ENCODE data around the gene TNFAIP8L2. TPM values are rescaled to one million over a fixed set of nuclear protein-coding genes. Genes with fewer than 3 reads are reported as not detected.

Gene TNFAIP8L2
- not detected in 2 replicates for polyA plus RNA-seq (2011; rRNA removed)
- polyA plus RNA-seq (2012; cell fraction: cytosol; rRNA removed), result not detected in 2 replicates
- polyA plus RNA-seq (2012; cell fraction: nucleus; rRNA removed), result not detected in 2 replicates
- not detected in 3 replicates for polyA plus RNA-seq (2017; fragmentation: RNase III; extraction: RNeasy Plus Mini Kit Qiagen cat#74134 plus additional on column Dnase treatment)
- polyA minus RNA-seq (2011; rRNA and poly(A)+ RNA removed), result not detected in 2 replicates

DNA sequence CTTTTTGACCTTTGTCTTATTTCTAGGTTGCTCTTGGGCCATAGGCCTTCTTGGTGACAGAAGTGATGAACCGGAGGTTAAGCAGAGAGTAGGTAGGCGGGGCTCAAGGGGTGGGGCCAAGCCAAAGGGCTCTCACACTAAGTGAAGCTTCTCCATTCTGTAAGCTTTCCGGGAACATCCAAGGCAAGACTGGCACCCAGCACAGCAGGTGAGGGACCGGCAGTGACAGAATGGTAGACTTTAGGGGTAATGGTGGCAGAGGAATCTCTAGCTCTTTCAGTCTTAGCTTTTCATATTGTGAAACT, at the start of gene TNFAIP8L2:
Gene TNFAIP8L2, plus strand, starts transcription at position 135 of the 305 bp plus-strand sequence. CDS start 2,049 bp downstream, outside the sequence.
- no peaks in the 10 kb centered on the region for H3K9me3 ChIP-seq
- FAIRE-seq, result no peak
- no peak for DNase-seq (ENCODE audit: low read depth in 1 of 2, low spot score in 1 of 2)
- H3K27ac ChIP-seq, result no peak within 1 kb of the TSS
- no peaks in the 10 kb centered on the region for H3K4me1 ChIP-seq
- no peak within 1 kb of the TSS for H3K4me2 ChIP-seq
- ATAC-seq, result peak; percentile 72 to 82
- no peak within 1 kb of the TSS for H3K4me3 ChIP-seq
- CTCF ChIA-PET, result interaction anchor here (0.6 to 7.0 kb wide), 23 partner anchors 9 to 132 kb away, joined by 3 to 132 read pairs (median 5); partner anchors contain the start of genes BNIPL, GABPB2, LYSMD1 and MLLT11
- POLR2A ChIA-PET, result no interaction called here
- TF ChIP-seq HOXB13 (CRISPR knock-in tag; IDR thresholded peaks at IDR 0.05; ENCODE audit: low read depth) (no peak), EHMT2 (IDR thresholded peaks at IDR 0.05; ENCODE audit: low read depth) (no peak)
- TF ChIP-seq, protein P1, sequence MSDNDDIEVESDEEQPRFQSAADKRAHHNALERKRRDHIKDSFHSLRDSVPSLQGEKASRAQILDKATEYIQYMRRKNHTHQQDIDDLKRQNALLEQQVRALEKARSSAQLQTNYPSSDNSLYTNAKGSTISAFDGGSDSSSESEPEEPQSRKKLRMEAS (IDR thresholded peaks at IDR 0.05), result no peak
- 66% methylated on average over 4 of the region's 4 CpGs for WGBS (ENCODE audit: missing lambda C conversion rate)

DNA sequence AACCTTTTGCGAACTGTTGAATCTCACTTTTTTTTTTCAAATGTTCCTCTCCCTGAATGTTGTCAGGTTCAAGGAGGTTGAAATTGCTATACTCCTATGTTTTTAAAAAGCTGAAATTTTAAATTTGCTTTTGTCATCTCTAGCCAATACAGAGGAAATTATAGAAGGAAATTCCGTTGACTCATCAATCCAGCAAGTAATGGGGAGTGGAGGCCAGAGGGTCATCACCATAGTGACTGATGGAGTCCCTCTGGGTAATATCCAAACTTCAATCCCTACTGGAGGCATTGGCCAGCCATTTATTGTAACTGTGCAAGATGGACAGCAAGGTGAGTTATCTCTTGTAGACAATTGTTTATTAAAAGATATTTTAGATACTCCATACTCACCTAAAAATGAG, 49.6 kb upstream of the TNFAIP8L2 start:
- Histone ChIP-seq H3K4me1 (peaks cover 8% of the 10 kb centered on the region; the same call in 1 of the 3 replicates), H3K27ac (no peak overlapping the region), H3K4me2 (0 out of 3 replicates have a peak overlapping the region, but pooled peaks have one; percentile 11), H3K4me3 (no peak overlapping the region), H3K9me3 (no peaks in the 10 kb centered on the region)
- TF ChIP-seq, protein P1 (IDR thresholded peaks at IDR 0.05), result no peak
- peak; percentile 50 for TF ChIP-seq MAFK (IDR thresholded peaks at IDR 0.05; ENCODE audit: partially characterized antibody)
- CTCF ChIA-PET, result interaction anchor here (1.0 to 1.6 kb wide), 3 partner anchors 10 to 28 kb away, joined by 3 to 5 read pairs (median 4); no protein-coding TSS in a partner anchor
- ATAC-seq (peak in 1 of 2 experiments; percentile 38; a peak in 1 of 6 replicates), DNase-seq (ENCODE audit: low read depth in 1 of 2, low spot score in 1 of 2) (no peak), FAIRE-seq (no peak)
- POLR2A ChIA-PET, result no interaction called here
- 67% methylated on average over 2 of the region's 2 CpGs for WGBS (ENCODE audit: missing lambda C conversion rate)

DNA sequence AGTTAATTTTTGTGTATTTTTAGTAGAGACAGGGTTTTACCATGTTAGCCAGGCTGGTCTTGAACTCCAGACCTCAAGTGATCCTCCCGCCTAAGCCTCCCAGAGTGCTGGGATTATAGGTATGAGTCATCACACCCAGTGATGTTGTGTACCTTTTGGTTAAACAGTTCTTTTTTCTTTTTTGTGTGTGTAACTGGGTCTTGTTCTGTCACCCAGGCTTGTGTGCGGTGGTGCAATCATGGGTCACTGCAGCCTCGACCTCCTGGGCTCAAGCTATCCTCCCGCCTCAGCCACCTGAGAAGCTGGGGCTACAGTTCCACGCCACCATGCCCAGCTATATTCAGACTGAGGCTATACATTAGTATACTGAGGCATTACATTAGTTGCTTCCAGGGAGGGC, 48.1 kb upstream of the TNFAIP8L2 start:
- H3K9me3 ChIP-seq, result no peaks in the 10 kb centered on the region
- no peak overlapping the region for H3K4me2 ChIP-seq
- DNase-seq (ENCODE audit: low read depth in 1 of 2, low spot score in 1 of 2) (no peak), ATAC-seq (no peak), FAIRE-seq (no peak)
- peaks cover 8% of the 10 kb centered on the region; the same call in 1 of the 3 replicates for H3K4me1 ChIP-seq
- no peak overlapping the region for H3K27ac ChIP-seq
- no peak overlapping the region for H3K4me3 ChIP-seq
- WGBS (ENCODE audit: missing lambda C conversion rate), result 81% methylated on average over 5 of the region's 5 CpGs
- CTCF ChIA-PET, result interaction anchor here (0.7 to 1.6 kb wide), 6 partner anchors 9 to 49 kb away, joined by 3 to 8 read pairs (median 4); no protein-coding TSS in a partner anchor
- TF ChIP-seq REST (IDR thresholded peaks at IDR 0.05) (no peak), NPAS2 (CRISPR knock-in tag; IDR thresholded peaks at IDR 0.05; ENCODE audit: borderline replicate concordance) (no peak), FOSL2 (IDR thresholded peaks at IDR 0.05) (no peak), FOSL2 (CRISPR knock-in tag; IDR thresholded peaks at IDR 0.05) (peak; percentile 60; the same call in 1 of the 2 replicates), POLR2A (IDR thresholded peaks at IDR 0.05; ENCODE audit: low read length) (no peak), BHLHE40 (IDR thresholded peaks at IDR 0.05; ENCODE audit: low read depth, low read length) (no peak)
- TF ChIP-seq, protein P2, sequence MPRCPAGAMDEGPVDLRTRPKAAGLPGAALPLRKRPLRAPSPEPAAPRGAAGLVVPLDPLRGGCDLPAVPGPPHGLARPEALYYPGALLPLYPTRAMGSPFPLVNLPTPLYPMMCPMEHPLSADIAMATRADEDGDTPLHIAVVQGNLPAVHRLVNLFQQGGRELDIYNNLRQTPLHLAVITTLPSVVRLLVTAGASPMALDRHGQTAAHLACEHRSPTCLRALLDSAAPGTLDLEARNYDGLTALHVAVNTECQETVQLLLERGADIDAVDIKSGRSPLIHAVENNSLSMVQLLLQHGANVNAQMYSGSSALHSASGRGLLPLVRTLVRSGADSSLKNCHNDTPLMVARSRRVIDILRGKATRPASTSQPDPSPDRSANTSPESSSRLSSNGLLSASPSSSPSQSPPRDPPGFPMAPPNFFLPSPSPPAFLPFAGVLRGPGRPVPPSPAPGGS (IDR thresholded peaks at IDR 0.05), result no peak
- TF ChIP-seq, protein P1 (IDR thresholded peaks at IDR 0.05), result no peak
- POLR2A ChIA-PET, result interaction anchor here (0.5 kb wide), 1 partner anchor 199 kb away, joined by 3 read pairs; no protein-coding TSS in a partner anchor

GRCh38 chr1:151113877-151114276, 42.6 kb upstream of the TNFAIP8L2 start:
- DNase-seq (ENCODE audit: low read depth in 1 of 2, low spot score in 1 of 2), result no peak
- ChIA-PET POLR2A (no interaction called here), CTCF (interaction anchor here (0.7 kb wide), 1 partner anchor 19 kb away, joined by 4 read pairs; no protein-coding TSS in a partner anchor)
- Histone ChIP-seq H3K4me1 (no peaks in the 10 kb centered on the region), H3K4me3 (no peak overlapping the region), H3K27ac (no peak overlapping the region), H3K9me3 (no peaks in the 10 kb centered on the region), H3K4me2 (no peak overlapping the region)
- ATAC-seq, result no peak
- FAIRE-seq, result no peak
- WGBS (ENCODE audit: missing lambda C conversion rate), result 90% methylated on average over 5 of the region's 5 CpGs
- no peak for TF ChIP-seq KDM5A (IDR thresholded peaks at IDR 0.05)
- TF ChIP-seq HOXB13 (CRISPR knock-in tag; IDR thresholded peaks at IDR 0.05; ENCODE audit: low read depth), result no peak
- TF ChIP-seq POLR2A (IDR thresholded peaks at IDR 0.05; ENCODE audit: low read length), result no peak
- no peak for TF ChIP-seq POLR2AphosphoS2 (conservative IDR thresholded peaks at IDR 0.05; ENCODE audit: low read length)
- no peak for TF ChIP-seq CBX2 (IDR thresholded peaks at IDR 0.05; ENCODE audit: borderline replicate concordance, low read depth)
- TF ChIP-seq PBX3 (IDR thresholded peaks at IDR 0.05), result no peak
- TF ChIP-seq TFCP2L1 (CRISPR knock-in tag; IDR thresholded peaks at IDR 0.05), result no peak
- TF ChIP-seq ATOH8 (CRISPR knock-in tag; IDR thresholded peaks at IDR 0.05; ENCODE audit: low read depth), result no peak
- no peak for TF ChIP-seq E2F6 (IDR thresholded peaks at IDR 0.05; ENCODE audit: borderline replicate concordance, low read depth)

Data from A549 (cell line).